K562 (cell line): ENCODE measurements around the gene SLC34A1. TPM values are rescaled to one million over a fixed set of nuclear protein-coding genes. Genes with fewer than 3 reads are reported as not detected.

Source experiments
- ARNT ChIP-seq, 2 experiments: fragments of 450-650 bp; IDR thresholded peaks; 2 replicates each; pipeline ENCODE4 v1.6.1; 2016; ENCODE audit warnings: mild to moderate bottlenecking in 1 of 2
- ASH1L ChIP-seq: fragments of 450-650 bp; IDR thresholded peaks from 2 replicates; pipeline ENCODE4 v1.6.1; 2018; ENCODE audit warnings: borderline replicate concordance, mild to moderate bottlenecking, low read depth; ENCODE audit not compliant: partially characterized antibody
- C11orf30 ChIP-seq: fragments of 450-650 bp; IDR thresholded peaks from 2 replicates; pipeline ENCODE4 v1.6.1; 2016; ENCODE audit warnings: low read depth, mild to moderate bottlenecking
- CREB1 ChIP-seq, 2 experiments: sonication (generic) in 1 of 2; formaldehyde crosslinking in 1 of 2; IDR thresholded peaks; 2 replicates each; pipeline versions ENCODE4 v1.6.1 to v1.8.0; 2012 to 2022; ENCODE audit warnings: inconsistent platforms in 1 of 2, mild to moderate bottlenecking in 1 of 2, missing genetic modification reagents in 1 of 2, moderate library complexity in 1 of 2
- DPF2 ChIP-seq: fragments of 450-650 bp; IDR thresholded peaks from 2 replicates; pipeline ENCODE4 v1.6.1; 2016
- HDAC8 ChIP-seq: fragments of 450-650 bp; IDR thresholded peaks from 2 replicates; pipeline ENCODE4 v1.6.1; 2016; ENCODE audit warnings: mild to moderate bottlenecking, missing genetic modification characterization, moderate library complexity, missing compliant biosample characterization
- HOXB6 ChIP-seq: fragments of 250-450 bp; sonication (Bioruptor Pico); IDR thresholded peaks from 2 replicates; pipeline ENCODE4 v1.5.1; 2022; ENCODE audit warnings: mild to moderate bottlenecking, borderline replicate concordance
- HSF4 ChIP-seq: fragments of 250-450 bp; sonication (Bioruptor Pico); IDR thresholded peaks from 2 replicates; pipeline ENCODE4 v2.1.2; 2022; ENCODE audit warnings: mild to moderate bottlenecking, moderate library complexity, borderline replicate concordance
- JUN ChIP-seq, 2 experiments: sonication (generic) in 1 of 2; formaldehyde crosslinking in 1 of 2; IDR thresholded peaks; 2 replicates each; pipeline versions ENCODE4 v1.6.1 to v1.8.0; 2012 to 2022; ENCODE audit warnings: borderline replicate concordance in 2 of 2, mild to moderate bottlenecking in 2 of 2, improper control_type of control experiment in 1 of 2, low read depth in 1 of 2, low read length in 1 of 2, missing genetic modification reagents in 1 of 2
- KAT8 ChIP-seq: fragments of 450-650 bp; IDR thresholded peaks from 2 replicates; pipeline ENCODE4 v1.6.1; 2016; ENCODE audit warnings: low read depth, mild to moderate bottlenecking
- KLF6 ChIP-seq: fragments of 250-450 bp; sonication (Bioruptor Pico); IDR thresholded peaks from 2 replicates; pipeline ENCODE4 v1.4.0; 2020; ENCODE audit warnings: mild to moderate bottlenecking, moderate library complexity, borderline replicate concordance
- MAFF ChIP-seq: IDR thresholded peaks from 2 replicates; pipeline ENCODE4 v1.6.1; 2012; ENCODE audit warnings: low read length, improper control_type of control experiment
- MTA2 ChIP-seq: fragments of 450-650 bp; IDR thresholded peaks from 2 replicates; pipeline ENCODE4 v1.6.1; 2016; ENCODE audit warnings: low read depth
- POLR3G ChIP-seq: IDR thresholded peaks from 2 replicates; pipeline ENCODE4 v1.6.1; 2011; ENCODE audit not compliant: insufficient read length, insufficient replicate concordance; ENCODE audit errors: extremely low read depth
- PTRF ChIP-seq: fragments of 450-650 bp; IDR thresholded peaks from 2 replicates; pipeline ENCODE4 v1.6.1; 2016; ENCODE audit warnings: mild to moderate bottlenecking, missing genetic modification characterization, missing compliant biosample characterization
- PTTG1 ChIP-seq: fragments of 450-650 bp; IDR thresholded peaks from 2 replicates; pipeline ENCODE4 v1.6.1; 2016; ENCODE audit warnings: low read depth, mild to moderate bottlenecking, missing genetic modification characterization, missing compliant biosample characterization
- RBM39 ChIP-seq: fragments of 200-400 bp; formaldehyde crosslinking; optimal IDR thresholded peaks from 2 replicates; pipeline ENCODE3; 2018; ENCODE audit warnings: low read depth, low read length
- STAT5A ChIP-seq: IDR thresholded peaks from 2 replicates; pipeline ENCODE4 v1.6.1; 2012; ENCODE audit warnings: low read length, inconsistent platforms, borderline replicate concordance
- STAT6 ChIP-seq: sonication (generic); formaldehyde crosslinking; IDR thresholded peaks from 2 replicates; pipeline ENCODE4 v1.8.1; 2023; ENCODE audit warnings: mild to moderate bottlenecking, missing genetic modification reagents
- polyA plus RNA-seq, 8 experiments: library from polyadenylated mRNA; depleted of rRNA in 4 of 8; stranded (reverse) in 5 of 8; unstranded in 3 of 8; fragments of >200 nt; fragmentation: Nextera tagmentation in 2 of 8; fragmentation: Illumina TruSeq in 1 of 8; extraction: Ambion mirVana in 2 of 8; extraction: Trizol in 1 of 8; gene quantifications; 2 replicates each; pipeline versions ENCODE4 v1.2.1 to v1.2.3, GENCODE V29; 2011 to 2014; ENCODE audit warnings: inconsistent platforms in 1 of 8, missing spikeins in 1 of 8
- total RNA-seq, 7 experiments: library from RNA; depleted of rRNA in 6 of 7; stranded (reverse); fragments of >200 nt in 6 of 7; fragmentation: Illumina TruSeq in 2 of 7; extraction: Trizol in 2 of 7; gene quantifications; 2 replicates each; pipeline versions ENCODE4 v1.2.1 to v1.2.3, GENCODE V29; 2011 to 2021; ENCODE audit warnings: low replicate concordance in 1 of 7
- TF ChIP-seq, protein P1 (sequence below): fragments of 450-650 bp; IDR thresholded peaks from 2 replicates; pipeline ENCODE4 v1.6.1; 2016; ENCODE audit warnings: antibody characterized with exemption
- TF ChIP-seq, protein P2 (sequence below): fragments of 250-450 bp; sonication (Bioruptor Pico); IDR thresholded peaks from 2 replicates; pipeline ENCODE4 v1.5.0; 2020; ENCODE audit warnings: mild to moderate bottlenecking, borderline replicate concordance

SLC34A1 gene
- total and polyA plus RNA-seq, 9 of the 15 experiments (the other 6 are each of a cell fraction or from before 2014, with no cell fraction given), result not detected

- TF ChIP-seq KLF6 (CRISPR knock-in tag), result peak; percentile 20; the same call in 1 of the 2 replicates
- TF ChIP-seq POLR3G, result no peak
- TF ChIP-seq PTRF (tag), result peak; percentile 72
- no peak for TF ChIP-seq CREB1 (IDR thresholded peaks at IDR 0.05)
- TF ChIP-seq CREB1 (CRISPR knock-in tag; IDR thresholded peaks at IDR 0.05), result peak; percentile 18; the same call in 1 of the 2 replicates
- 0 out of 2 replicates have a peak, but pooled peaks have one; percentile 5 for TF ChIP-seq HSF4
- TF ChIP-seq DPF2, result peak; percentile 84
- TF ChIP-seq HOXB6, result 0 out of 2 replicates have a peak, but pooled peaks have one; percentile 3
- TF ChIP-seq, protein P1, sequence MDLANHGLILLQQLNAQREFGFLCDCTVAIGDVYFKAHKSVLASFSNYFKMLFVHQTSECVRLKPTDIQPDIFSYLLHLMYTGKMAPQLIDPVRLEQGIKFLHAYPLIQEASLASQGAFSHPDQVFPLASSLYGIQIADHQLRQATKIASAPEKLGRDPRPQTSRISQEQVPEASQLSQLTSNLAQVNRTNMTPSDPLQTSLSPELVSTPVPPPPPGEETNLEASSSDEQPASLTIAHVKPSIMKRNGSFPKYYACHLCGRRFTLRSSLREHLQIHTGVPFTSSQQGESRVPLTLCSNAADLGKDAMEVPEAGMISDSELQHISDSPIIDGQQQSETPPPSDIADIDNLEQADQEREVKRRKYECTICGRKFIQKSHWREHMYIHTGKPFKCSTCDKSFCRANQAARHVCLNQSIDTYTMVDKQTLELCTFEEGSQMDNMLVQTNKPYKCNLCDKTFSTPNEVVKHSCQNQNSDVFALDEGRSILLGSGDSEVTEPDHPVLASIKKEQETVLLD, result peak; percentile 85
- peak; percentile 64 for TF ChIP-seq MTA2
- peak; percentile 66; the same call in 1 of the 2 replicates for TF ChIP-seq PTTG1
- peak; percentile 89 for TF ChIP-seq HDAC8
- TF ChIP-seq, protein P2, sequence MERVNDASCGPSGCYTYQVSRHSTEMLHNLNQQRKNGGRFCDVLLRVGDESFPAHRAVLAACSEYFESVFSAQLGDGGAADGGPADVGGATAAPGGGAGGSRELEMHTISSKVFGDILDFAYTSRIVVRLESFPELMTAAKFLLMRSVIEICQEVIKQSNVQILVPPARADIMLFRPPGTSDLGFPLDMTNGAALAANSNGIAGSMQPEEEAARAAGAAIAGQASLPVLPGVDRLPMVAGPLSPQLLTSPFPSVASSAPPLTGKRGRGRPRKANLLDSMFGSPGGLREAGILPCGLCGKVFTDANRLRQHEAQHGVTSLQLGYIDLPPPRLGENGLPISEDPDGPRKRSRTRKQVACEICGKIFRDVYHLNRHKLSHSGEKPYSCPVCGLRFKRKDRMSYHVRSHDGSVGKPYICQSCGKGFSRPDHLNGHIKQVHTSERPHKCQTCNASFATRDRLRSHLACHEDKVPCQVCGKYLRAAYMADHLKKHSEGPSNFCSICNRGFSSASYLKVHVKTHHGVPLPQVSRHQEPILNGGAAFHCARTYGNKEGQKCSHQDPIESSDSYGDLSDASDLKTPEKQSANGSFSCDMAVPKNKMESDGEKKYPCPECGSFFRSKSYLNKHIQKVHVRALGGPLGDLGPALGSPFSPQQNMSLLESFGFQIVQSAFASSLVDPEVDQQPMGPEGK, result peak; percentile 74; the same call in 1 of the 2 replicates
- peak; percentile 93 for TF ChIP-seq MAFF
- TF ChIP-seq JUN (IDR thresholded peaks at IDR 0.05; ENCODE audit: borderline replicate concordance, low read depth, low read length), result peak; percentile 49
- TF ChIP-seq JUN (CRISPR knock-in tag; IDR thresholded peaks at IDR 0.05; ENCODE audit: borderline replicate concordance), result no peak
- TF ChIP-seq ASH1L, result peak; percentile 54
- TF ChIP-seq C11orf30, result peak; percentile 98
- TF ChIP-seq ARNT (IDR thresholded peaks at IDR 0.05), result peak in 1 of 2 experiments; percentile 85; a peak in 2 of 4 replicates
- no peak for TF ChIP-seq STAT6 (CRISPR knock-in tag)
- TF ChIP-seq KAT8, result no peak
- TF ChIP-seq RBM39, result peak; percentile 71
- TF ChIP-seq STAT5A, result no peak
These were observed 5.0 kb upstream of the SLC34A1 start (continued) for GRCh38 chr5:177378884-177379883.
